Transverse colon (tissue), 4 donors: Measurements from ENCODE around the gene OR9A4. TPM values are rescaled to one million over a fixed set of nuclear protein-coding genes. Genes with fewer than 3 reads are reported as not detected.

ENCODE experiments used
- DNase-seq: peaks from one replicate; pipeline ENCODE4 v3.0.0-alpha.2; 2019
- H3K27ac ChIP-seq, 4 donors: fragments of 200-600 bp; sonication (generic); 2 replicates each; pipeline ENCODE4 v1.5.1; 2016 to 2018; ENCODE audit warnings: inconsistent platforms in 4 of 4
- H3K27me3 ChIP-seq: fragments of 200-600 bp; sonication (generic); 2 replicates; pipeline ENCODE4 v1.5.1; 2017; ENCODE audit warnings: inconsistent platforms
- H3K36me3 ChIP-seq, 4 donors: fragments of 200-600 bp; sonication (generic); 2 replicates each; pipeline ENCODE4 v1.5.1; 2017 to 2019; ENCODE audit warnings: inconsistent platforms in 4 of 4
- H3K4me1 ChIP-seq, 4 donors: fragments of 200-600 bp; sonication (generic); 2 replicates each; pipeline ENCODE4 v1.5.1; 2017 to 2020; ENCODE audit warnings: inconsistent platforms in 4 of 4
- H3K4me3 ChIP-seq, 4 donors: fragments of 200-600 bp; sonication (generic); 1 replicate in 1 of 4; 2 replicates in 3 of 4; pipeline versions ENCODE4 v1.5.1 to v1.6.1; 2017 to 2019; ENCODE audit warnings: inconsistent platforms in 4 of 4
- H3K9me3 ChIP-seq, 2 donors: fragments of 200-600 bp; sonication (generic); 2 replicates each; pipeline ENCODE4 v1.5.1; 2017 to 2019; ENCODE audit warnings: inconsistent platforms in 2 of 2
- EP300 ChIP-seq: sonication (generic); formaldehyde crosslinking; IDR thresholded peaks from one replicate; pipeline ENCODE4 v1.6.1; 2017; ENCODE audit warnings: antibody characterized with exemption, low read depth
- POLR2A ChIP-seq: fragments of 450-650 bp; IDR thresholded peaks from one replicate; pipeline ENCODE4 v1.6.1; 2016; ENCODE audit warnings: antibody characterized with exemption, mild to moderate bottlenecking, moderate library complexity
- POLR2AphosphoS5 ChIP-seq, 3 donors: sonication (generic); formaldehyde crosslinking; IDR thresholded peaks; one replicate each; pipeline ENCODE4 v1.6.1; 2016; ENCODE audit warnings: antibody characterized with exemption in 3 of 3
- WGBS, 2 donors: methylation state at CpG; one replicate each; pipeline ENCODE4 v1.1.5; 2018; ENCODE audit warnings: low coverage in 1 of 2; 5-methylcytosine and 5-hydroxymethylcytosine counted together
- in situ Hi-C, 4 donors: fragments of 200-750 bp; cut with MboI; loops; one replicate each; pipeline versions ENCODE4 v1.15.0 to v1.15.1; 2017; ENCODE audit warnings: low sequenced_read_pairs in 3 of 4, low pct_ligation_motif_present in 1 of 4, low pct_unique_long_range_greater_than_20kb in 1 of 4
- intact Hi-C: fragments of 100-400 bp; cut with DNase I; formaldehyde crosslinking; loops from one replicate; pipeline ENCODE4 v1.15.1; 2023; ENCODE audit warnings: low total_unique reads
- total RNA-seq, 4 donors: library from RNA; depleted of rRNA; stranded (reverse); fragments of >200 nt; gene quantifications; one replicate each; pipeline ENCODE4 v1.1.0, GENCODE V29; 2016
- TF ChIP-seq, protein P1 (sequence below), 5 experiments: fragments of 200-600 bp in 3 of 5; fragments of 450-650 bp in 2 of 5; sonication (generic) in 3 of 5; IDR thresholded peaks; 1 replicate in 2 of 5; 2 replicates in 3 of 5; pipeline ENCODE4 v1.5.1; 2016 to 2017; ENCODE audit warnings: antibody characterized with exemption in 5 of 5, inconsistent platforms in 3 of 5, mild to moderate bottlenecking in 2 of 5, moderate library complexity in 1 of 5

The OR9A4 gene
- total RNA-seq, 4 donors from 2014 or later: not detected

DNA sequence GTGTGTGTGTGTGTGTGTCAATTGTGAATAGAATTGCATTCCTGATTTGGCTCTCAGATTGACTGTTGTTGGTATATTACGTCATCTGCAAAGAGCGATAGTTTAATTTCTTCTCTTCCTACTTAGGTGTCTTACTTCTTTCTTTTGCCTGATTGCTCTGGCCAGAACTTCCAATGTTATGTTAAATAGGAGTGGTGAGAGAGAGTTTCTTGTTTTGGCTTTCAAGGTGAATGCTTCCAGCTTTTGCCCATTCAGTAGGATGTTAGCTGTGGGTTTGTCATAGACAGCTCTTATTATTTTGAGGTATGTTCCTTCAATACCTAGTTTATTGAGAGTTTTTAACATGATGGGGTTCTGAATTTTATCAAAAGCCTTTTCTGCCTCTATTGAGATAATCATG is 40.7 kb upstream of the OR9A4 start:
- Histone ChIP-seq H3K9me3 (no peaks in the 10 kb centered on the region), H3K27me3 (no peaks in the 10 kb centered on the region), H3K27ac (no peak overlapping the region), H3K36me3 (no peaks in the 10 kb centered on the region), H3K4me3 (no peak overlapping the region), H3K4me1 (no peaks in the 10 kb centered on the region)
- in situ Hi-C loops: no loop called here
- TF ChIP-seq EP300: no peak
- TF ChIP-seq POLR2AphosphoS5 (IDR thresholded peaks at IDR 0.05): no peak
- TF ChIP-seq, protein P1, sequence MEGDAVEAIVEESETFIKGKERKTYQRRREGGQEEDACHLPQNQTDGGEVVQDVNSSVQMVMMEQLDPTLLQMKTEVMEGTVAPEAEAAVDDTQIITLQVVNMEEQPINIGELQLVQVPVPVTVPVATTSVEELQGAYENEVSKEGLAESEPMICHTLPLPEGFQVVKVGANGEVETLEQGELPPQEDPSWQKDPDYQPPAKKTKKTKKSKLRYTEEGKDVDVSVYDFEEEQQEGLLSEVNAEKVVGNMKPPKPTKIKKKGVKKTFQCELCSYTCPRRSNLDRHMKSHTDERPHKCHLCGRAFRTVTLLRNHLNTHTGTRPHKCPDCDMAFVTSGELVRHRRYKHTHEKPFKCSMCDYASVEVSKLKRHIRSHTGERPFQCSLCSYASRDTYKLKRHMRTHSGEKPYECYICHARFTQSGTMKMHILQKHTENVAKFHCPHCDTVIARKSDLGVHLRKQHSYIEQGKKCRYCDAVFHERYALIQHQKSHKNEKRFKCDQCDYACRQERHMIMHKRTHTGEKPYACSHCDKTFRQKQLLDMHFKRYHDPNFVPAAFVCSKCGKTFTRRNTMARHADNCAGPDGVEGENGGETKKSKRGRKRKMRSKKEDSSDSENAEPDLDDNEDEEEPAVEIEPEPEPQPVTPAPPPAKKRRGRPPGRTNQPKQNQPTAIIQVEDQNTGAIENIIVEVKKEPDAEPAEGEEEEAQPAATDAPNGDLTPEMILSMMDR (IDR thresholded peaks at IDR 0.05): no peak
- no peak for TF ChIP-seq POLR2A
- intact Hi-C loops: no loop called here
- DNase-seq: no peak
- 89 to 92% methylated on average over 2 of the region's 2 CpGs for WGBS, 2 donors

- intact Hi-C loops: no loop called here
- no peaks in the 10 kb centered on the region for H3K27me3 ChIP-seq
- 72% methylated on average over 1 of the region's 1 CpG; no CpG with 5 or more reads in 1 of the 2 donors for WGBS, 2 donors
- DNase-seq: no peak
- H3K9me3 ChIP-seq: no peaks in the 10 kb centered on the region
- in situ Hi-C loops: no loop called here
- TF ChIP-seq POLR2AphosphoS5 (IDR thresholded peaks at IDR 0.05): no peak
- no peak for TF ChIP-seq POLR2A
- TF ChIP-seq, protein P1 (IDR thresholded peaks at IDR 0.05): no peak
- no peak for TF ChIP-seq EP300
- no peak overlapping the region for H3K27ac ChIP-seq
- H3K4me1 ChIP-seq: no peaks in the 10 kb centered on the region
- no peak overlapping the region for H3K4me3 ChIP-seq
- H3K36me3 ChIP-seq: no peaks in the 10 kb centered on the region
Observed at GRCh38 chr7:141876371-141876770, 39.8 kb upstream of the OR9A4 start.

- Histone ChIP-seq H3K27ac (no peak overlapping the region), H3K9me3 (no peaks in the 10 kb centered on the region), H3K36me3 (no peaks in the 10 kb centered on the region), H3K4me1 (no peaks in the 10 kb centered on the region), H3K27me3 (no peaks in the 10 kb centered on the region), H3K4me3 (no peak overlapping the region)
- in situ Hi-C loops: no loop called here
- intact Hi-C loops: no loop called here
- no peak for DNase-seq
- no peak for TF ChIP-seq POLR2AphosphoS5 (IDR thresholded peaks at IDR 0.05)
- no peak for TF ChIP-seq POLR2A
- 80% methylated on average over 3 of the region's 3 CpGs; no CpG with 5 or more reads in 1 of the 2 donors for WGBS, 2 donors
Observed at GRCh38 chr7:141877365-141877764, 38.8 kb upstream of the OR9A4 start.

DNA sequence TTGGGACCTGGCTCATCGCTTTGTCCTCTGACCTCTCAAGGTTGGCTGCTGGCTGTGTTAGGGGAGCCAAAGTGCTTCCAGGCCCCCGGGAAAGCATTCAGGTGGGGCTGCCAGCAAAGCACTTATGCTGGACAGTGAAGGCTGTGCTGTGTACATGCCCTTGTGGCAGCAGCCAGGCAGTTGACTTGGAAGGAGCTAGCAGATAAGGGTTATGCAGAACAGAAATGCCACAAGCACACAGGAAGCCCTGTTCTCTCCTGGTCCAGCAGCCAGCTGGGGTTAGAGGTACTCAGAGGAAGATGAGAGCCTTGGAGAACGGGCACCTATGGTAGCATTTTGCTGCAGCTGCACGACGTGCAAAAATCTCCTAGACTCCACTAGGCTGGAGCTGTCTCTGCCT is 35.2 kb upstream of the OR9A4 start:
- WGBS, 2 donors: 0 to 64% methylated on average over 1 to 5 of the region's 5 CpGs
- Histone ChIP-seq H3K36me3 (no peaks in the 10 kb centered on the region), H3K27ac (no peak overlapping the region), H3K27me3 (no peaks in the 10 kb centered on the region), H3K9me3 (no peaks in the 10 kb centered on the region), H3K4me3 (no peak overlapping the region), H3K4me1 (no peaks in the 10 kb centered on the region)
- DNase-seq: no peak
- TF ChIP-seq, protein P1 (IDR thresholded peaks at IDR 0.05): no peak
- TF ChIP-seq POLR2A: no peak
- TF ChIP-seq EP300: no peak
- TF ChIP-seq POLR2AphosphoS5 (IDR thresholded peaks at IDR 0.05): no peak
- in situ Hi-C loops (no loop called here), intact Hi-C loops (no loop called here)

GRCh38 chr7:141884539-141885225 is 31.5 kb upstream of the OR9A4 start:
- intact Hi-C loops: no loop called here
- H3K4me1 ChIP-seq: no peaks in the 10 kb centered on the region
- in situ Hi-C loops: no loop called here
- H3K36me3 ChIP-seq: no peaks in the 10 kb centered on the region
- no peak overlapping the region for H3K4me3 ChIP-seq
- H3K27ac ChIP-seq: no peak overlapping the region
- TF ChIP-seq POLR2AphosphoS5 (IDR thresholded peaks at IDR 0.05) (no peak), EP300 (no peak), POLR2A (no peak)
- TF ChIP-seq, protein P1 (IDR thresholded peaks at IDR 0.05): no peak
- no peaks in the 10 kb centered on the region for H3K9me3 ChIP-seq
- 67 to 74% methylated on average over 5 of the region's 5 CpGs for WGBS, 2 donors
- H3K27me3 ChIP-seq: no peaks in the 10 kb centered on the region
- DNase-seq: no peak
